H54 (cell line): ENCODE data around the gene LMF1.
"Not testable (repeated sequence)": the region's sequence is repeated elsewhere in the genome, so short reads cannot be mapped to it uniquely, and the experiment has no call there.

Experiments used
- DNase-seq: peaks from one replicate; pipeline ENCODE4 v3.0.0; 2011; ENCODE audit warnings: low spot score, mixed read lengths; ENCODE audit not compliant: insufficient read length
- FAIRE-seq: peaks from 3 replicates; lab custom pipeline; 2011; peaks lifted over from hg19 to GRCh38; lab: Jason Lieb, UNC
- POLR2A ChIP-seq: IDR thresholded peaks from 2 replicates; pipeline ENCODE4 v1.6.1; 2011; ENCODE audit warnings: low read depth, mild to moderate bottlenecking, low read length

Gene LMF1

GRCh38 chr16:966035-966434 is 4.7 kb downstream of the LMF1 start:
- no peak for TF ChIP-seq POLR2A
- DNase-seq: no peak
- FAIRE-seq: no peak

GRCh38 chr16:965487-965886 is 5.3 kb downstream of the LMF1 start:
- TF ChIP-seq POLR2A: no peak
- FAIRE-seq: no peak
- no peak for DNase-seq

- TF ChIP-seq POLR2A: no peak
- FAIRE-seq (no peak), DNase-seq (no peak)
Observed at GRCh38 chr16:965036-965395, 5.8 kb downstream of the LMF1 start.

- 0 out of 2 replicates have a peak, but pooled peaks have one; percentile 26 for TF ChIP-seq POLR2A
- FAIRE-seq (no peak), DNase-seq (no peak)
Observed at GRCh38 chr16:964356-965035, 6.3 kb downstream of the LMF1 start.

GRCh38 chr16:963913-964312 is 6.9 kb downstream of the LMF1 start:
- FAIRE-seq: no peak
- TF ChIP-seq POLR2A: no peak
- no peak for DNase-seq

GRCh38 chr16:962901-963814 is 7.6 kb downstream of the LMF1 start:
- DNase-seq: no peak
- no peak for FAIRE-seq
- no peak for TF ChIP-seq POLR2A

GRCh38 chr16:962366-962765 is 8.4 kb downstream of the LMF1 start:
- DNase-seq: no peak
- no peak for FAIRE-seq
- no peak for TF ChIP-seq POLR2A

GRCh38 chr16:959232-960040 is 11.3 kb downstream of the LMF1 start:
- FAIRE-seq (no peak), DNase-seq (no peak)
- no peak for TF ChIP-seq POLR2A

GRCh38 chr16:955766-956165 is 15.0 kb downstream of the LMF1 start:
- not testable (repeated sequence) for FAIRE-seq, DNase-seq

- FAIRE-seq, DNase-seq: not testable (repeated sequence)
Observed at GRCh38 chr16:953818-954217, 17.0 kb downstream of the LMF1 start.

GRCh38 chr16:952321-952720 is 18.5 kb downstream of the LMF1 start:
- TF ChIP-seq POLR2A: no peak
- no peak for DNase-seq
- FAIRE-seq: no peak

GRCh38 chr16:951660-952301 is 19.0 kb downstream of the LMF1 start:
- no peak for TF ChIP-seq POLR2A
- no peak for DNase-seq
- no peak for FAIRE-seq

- not testable (repeated sequence) for FAIRE-seq, DNase-seq
Observed at GRCh38 chr16:950733-951573, 19.8 kb downstream of the LMF1 start.

- not testable (repeated sequence) for FAIRE-seq, DNase-seq
Observed at GRCh38 chr16:948767-949166, 22.0 kb downstream of the LMF1 start.

- FAIRE-seq, DNase-seq: not testable (repeated sequence)
Observed at GRCh38 chr16:947922-948303, 22.9 kb downstream of the LMF1 start.
